Smooth muscle cell of the umbilical artery (primary cell): Measurements from ENCODE around the gene ALK. TPM values are rescaled to one million over a fixed set of nuclear protein-coding genes. Genes with fewer than 3 reads are reported as not detected.

Source experiments
- total RNA-seq: library from RNA; depleted of rRNA; stranded (reverse); fragments of >200 nt; gene quantifications from 2 replicates; pipeline ENCODE4 v1.2.3, GENCODE V29; 2014

Gene ALK
- not detected in 2 replicates for total RNA-seq

DNA sequence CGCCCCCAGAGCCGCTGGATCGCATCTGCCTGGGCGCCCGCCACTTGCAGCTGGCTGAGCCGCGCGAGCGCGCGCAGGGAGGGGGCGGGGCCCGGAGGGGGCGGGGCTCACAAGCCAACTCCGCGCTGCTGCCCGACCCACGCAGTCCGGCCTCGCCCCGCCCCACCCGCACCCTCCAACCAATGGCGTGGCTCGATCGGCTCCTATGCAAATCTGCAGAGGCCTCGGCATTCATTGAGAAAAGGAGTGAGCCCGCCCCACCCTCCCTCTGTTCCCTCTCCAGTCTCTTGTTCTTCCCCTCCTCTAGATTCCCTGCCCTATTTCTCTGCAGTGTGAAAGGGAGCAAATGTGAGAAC lies at the start of gene ALK:
ALK (minus strand) TSS at position 27 of the 356 bp plus-strand sequence. CDS start 927 bp downstream, outside the sequence.

Other genes with a start within 250 kb of the ALK start
- 78.1 and 92.9 TPM in 2 replicates for gene YPEL5, start 225.4 kb upstream of the ALK start, total RNA-seq